ENCODE data around the gene PUM1. TPM values are rescaled to one million over a fixed set of nuclear protein-coding genes. Genes with fewer than 3 reads are reported as not detected.

Gene PUM1
- polyA plus RNA-seq, 3 donors, result 14.3 to 31.0 (median 20.8) TPM

GRCh38 chr1:31005617-31006166, 59.8 kb downstream of the PUM1 start:
- WGBS, 3 donors, result 85 to 93% (median 88%) methylated on average over 6 of the region's 6 CpGs
- H3K27ac ChIP-seq (ENCODE audit: low read depth, low read length), result no peak overlapping the region

GRCh38 chr1:31005198-31005597, 60.3 kb downstream of the PUM1 start:
- no peak overlapping the region for H3K27ac ChIP-seq (ENCODE audit: low read depth, low read length)
- 92 to 93% (median 93%) methylated on average over 3 of the region's 3 CpGs for WGBS, 3 donors

DNA sequence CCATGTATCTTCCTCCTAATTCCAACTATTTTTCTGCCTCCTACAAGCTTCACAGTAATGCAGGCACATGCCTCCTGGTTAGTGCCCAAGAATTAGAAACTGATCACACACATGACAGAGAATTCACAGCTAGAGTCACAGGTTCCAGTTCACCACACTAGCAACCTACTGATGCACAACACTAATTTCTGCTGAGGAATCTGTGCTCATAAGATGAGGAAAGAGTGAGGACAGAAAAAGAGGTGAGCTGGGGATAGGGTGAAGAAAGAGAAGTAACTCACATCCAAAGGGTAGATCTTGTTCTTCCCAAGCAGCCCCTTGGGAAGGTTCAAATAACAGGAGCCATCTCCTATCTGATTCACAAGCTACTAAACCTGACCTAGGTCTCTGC, 61.3 kb downstream of the PUM1 start:
- H3K27ac ChIP-seq (ENCODE audit: low read depth, low read length), result no peak overlapping the region

DNA sequence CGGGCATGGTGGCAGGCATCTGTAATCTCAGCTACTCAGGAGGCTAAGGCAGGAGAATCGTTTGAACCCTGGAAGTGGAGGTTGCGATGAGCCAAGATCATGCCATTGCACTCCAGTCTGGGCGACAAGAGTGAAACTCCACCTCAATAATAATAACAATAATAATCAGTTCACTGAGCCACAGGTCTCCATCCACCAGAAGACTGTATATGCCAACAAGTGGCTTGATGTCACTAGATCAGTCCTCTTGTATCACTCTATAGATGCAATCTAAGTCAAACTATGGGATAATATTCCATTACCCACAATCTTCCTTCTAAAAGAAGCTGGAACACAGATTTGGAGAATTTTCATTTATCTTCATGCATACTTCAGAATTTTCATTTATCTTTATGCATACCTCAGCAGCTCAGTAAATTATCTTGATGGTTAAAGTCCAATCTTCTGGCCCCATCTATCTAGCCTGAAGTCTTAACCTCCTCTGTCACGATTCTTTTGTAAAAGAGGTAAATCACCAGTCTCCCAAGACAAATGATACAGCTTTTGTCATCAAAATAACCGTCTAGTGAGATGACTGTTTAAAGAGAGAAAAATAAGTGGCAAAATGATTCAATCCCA, 61.8 kb downstream of the PUM1 start:
- 85 to 88% (median 85%) methylated on average over 6 of the region's 6 CpGs for WGBS, 3 donors
- H3K27ac ChIP-seq (ENCODE audit: low read depth, low read length), result no peak overlapping the region

DNA sequence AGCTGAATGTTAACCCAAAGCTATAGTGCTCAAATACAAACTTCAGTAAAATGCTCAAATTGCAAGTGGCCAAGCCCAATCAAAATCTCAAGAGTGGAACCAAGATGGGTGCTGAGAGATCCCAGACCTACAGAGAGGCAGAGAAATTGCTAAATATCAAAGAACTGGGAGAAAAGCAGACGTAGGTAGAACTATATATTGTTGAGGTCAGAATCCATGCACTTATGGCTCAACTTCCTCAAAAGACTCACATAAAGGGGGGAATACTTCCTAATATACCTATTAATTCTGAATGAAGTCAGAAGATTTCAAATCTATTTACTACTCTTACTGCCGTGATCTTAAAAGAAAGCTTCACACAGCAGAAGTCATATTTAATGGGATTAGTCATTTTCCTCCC, 65.2 kb downstream of the PUM1 start:
- no peak overlapping the region for H3K27ac ChIP-seq (ENCODE audit: low read depth, low read length)
- 57 to 97% (median 72%) methylated on average over 2 of the region's 2 CpGs for WGBS, 3 donors

DNA sequence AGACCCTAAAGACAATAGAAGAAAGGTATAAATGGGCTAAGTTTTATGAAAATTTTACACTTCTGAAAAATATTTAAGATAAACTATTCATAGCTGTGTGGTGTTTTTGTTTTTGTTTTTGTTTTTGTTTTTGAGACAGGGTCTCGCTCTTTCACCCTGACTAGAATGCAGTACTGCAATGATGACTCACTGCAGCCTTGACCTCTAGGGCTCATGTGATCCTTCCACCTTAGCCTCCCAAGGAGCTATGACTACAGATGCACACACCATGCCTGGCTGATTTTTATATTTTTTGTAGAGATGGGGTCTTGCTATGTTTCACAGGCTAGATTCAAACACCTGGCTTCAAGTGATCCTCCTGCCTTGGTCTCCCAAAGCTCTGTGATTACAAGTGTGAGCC, 66.6 kb downstream of the PUM1 start:
- H3K27ac ChIP-seq (ENCODE audit: low read depth, low read length), result no peak overlapping the region
- 92 to 100% (median 100%) methylated on average over 1 of the region's 1 CpG for WGBS, 3 donors

DNA sequence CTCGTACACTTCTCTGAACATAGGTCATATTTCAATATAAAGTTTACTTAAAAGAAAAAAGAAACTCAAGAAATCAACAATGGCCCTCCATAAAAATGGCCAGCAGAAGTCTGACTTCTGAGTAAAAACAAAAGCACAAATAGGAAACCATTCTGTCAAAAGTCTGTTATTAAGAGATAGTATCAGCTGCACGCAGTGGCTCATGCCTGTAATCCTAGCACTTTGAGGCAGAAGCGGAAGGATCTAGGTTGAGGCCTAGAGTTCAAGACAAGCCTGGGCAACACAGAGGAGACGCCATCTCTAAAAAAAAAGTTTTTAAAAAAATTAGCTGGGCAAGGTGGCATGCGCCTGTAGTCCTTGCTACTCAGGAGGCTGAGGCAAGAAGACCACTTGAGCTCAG, 67.3 kb downstream of the PUM1 start:
- no peak overlapping the region for H3K27ac ChIP-seq (ENCODE audit: low read depth, low read length)
- WGBS, 3 donors, result 95 to 100% (median 95%) methylated on average over 5 of the region's 5 CpGs

- H3K27ac ChIP-seq (ENCODE audit: low read depth, low read length), result no peak overlapping the region
- 93 to 94% (median 94%) methylated on average over 9 of the region's 9 CpGs for WGBS, 3 donors
Observed at GRCh38 chr1:30997463-30998057, 68.0 kb downstream of the PUM1 start.

DNA sequence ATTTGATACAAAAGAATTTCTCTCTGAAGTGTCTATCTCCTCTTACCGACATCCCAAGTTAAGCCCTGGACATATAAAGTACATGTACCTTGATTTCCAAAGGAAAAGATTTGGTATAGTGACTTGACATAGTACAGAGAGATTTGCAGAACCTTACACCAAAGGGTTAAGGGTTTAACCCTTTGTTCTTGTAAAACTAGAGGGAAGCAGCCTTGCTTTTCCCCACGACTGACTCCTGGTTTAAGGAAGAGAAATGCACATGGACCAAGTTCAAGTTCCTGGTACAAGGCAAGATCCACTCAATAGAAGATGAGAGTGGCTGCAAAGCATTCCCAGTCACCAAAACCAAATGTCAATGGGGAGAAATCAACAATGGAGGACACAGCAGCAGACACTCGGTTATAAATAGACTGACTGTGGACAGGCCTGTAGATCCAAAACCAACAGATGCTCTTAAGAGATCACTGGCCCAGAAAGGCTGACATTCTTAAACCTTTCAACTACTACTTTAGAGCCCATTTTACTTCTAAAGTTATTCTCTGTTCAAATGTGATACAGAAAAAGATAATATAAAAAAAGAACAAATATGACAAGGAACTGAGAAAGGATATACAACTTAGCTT, 69.4 kb downstream of the PUM1 start:
- no peak overlapping the region for H3K27ac ChIP-seq (ENCODE audit: low read depth, low read length)
- WGBS, 3 donors, result 62 to 66% (median 64%) methylated on average over 3 of the region's 3 CpGs

- no peak overlapping the region for H3K27ac ChIP-seq (ENCODE audit: low read depth, low read length)
Observed at GRCh38 chr1:30991862-30992606, 73.5 kb downstream of the PUM1 start.

DNA sequence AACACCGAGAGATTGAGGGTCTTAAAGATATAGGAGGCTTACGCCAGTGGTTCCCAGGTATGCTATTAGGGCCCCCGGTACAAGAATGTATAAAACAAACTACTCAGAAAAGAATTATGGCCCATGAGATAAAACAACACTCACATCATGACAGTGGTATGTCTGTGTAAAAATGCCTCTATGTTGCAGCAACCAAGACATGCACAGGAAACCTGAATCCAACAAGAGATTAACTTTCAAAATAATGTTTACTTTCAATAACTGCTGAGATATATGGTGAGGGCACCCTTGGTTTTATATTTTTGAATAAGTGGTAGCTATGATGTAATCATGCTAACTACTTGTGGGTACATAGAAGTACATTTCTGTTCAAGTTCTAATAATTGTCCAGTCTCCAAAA, 74.9 kb downstream of the PUM1 start:
- WGBS, 3 donors, result 78 to 87% (median 78%) methylated on average over 3 of the region's 3 CpGs
- H3K27ac ChIP-seq (ENCODE audit: low read depth, low read length), result no peak overlapping the region

More at GRCh38 chr1:30991862-30992606, 73.5 kb downstream of the PUM1 start:
- 51 to 63% (median 62%) methylated on average over 6 of the region's 6 CpGs for WGBS, 3 donors

DNA sequence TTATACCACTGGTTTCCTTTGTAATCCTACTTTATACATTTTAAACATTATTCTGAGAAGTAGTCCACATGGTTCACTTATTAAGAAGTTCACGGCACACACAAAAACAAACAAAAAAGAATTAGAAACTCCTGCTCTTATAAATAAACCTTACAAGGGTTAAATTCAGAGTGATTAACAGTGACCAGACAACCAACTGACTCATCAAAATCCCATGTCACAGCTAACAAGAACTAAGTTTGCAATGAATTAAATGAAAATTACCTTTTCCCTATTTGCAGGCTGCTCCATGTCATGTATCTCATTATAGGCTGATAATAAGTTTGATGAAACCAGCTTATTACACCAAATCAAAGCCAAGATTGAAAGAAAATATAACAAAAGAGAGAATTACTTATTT, 77.5 kb downstream of the PUM1 start:
- WGBS, 3 donors, result 67 to 99% (median 82%) methylated on average over 1 of the region's 1 CpG
- no peak overlapping the region for H3K27ac ChIP-seq (ENCODE audit: low read depth, low read length)

GRCh38 chr1:30986755-30987154, 78.8 kb downstream of the PUM1 start:
- WGBS, 3 donors, result 50 to 69% (median 54%) methylated on average over 3 of the region's 3 CpGs
- H3K27ac ChIP-seq (ENCODE audit: low read depth, low read length), result no peak overlapping the region

GRCh38 chr1:30984991-30985503, 80.5 kb downstream of the PUM1 start:
- H3K27ac ChIP-seq (ENCODE audit: low read depth, low read length), result no peak overlapping the region
- WGBS, 3 donors, result 92 to 95% (median 93%) methylated on average over 4 of the region's 4 CpGs

- 65 to 73% (median 70%) methylated on average over 4 of the region's 4 CpGs for WGBS, 3 donors
- H3K27ac ChIP-seq (ENCODE audit: low read depth, low read length), result no peak overlapping the region
Observed at GRCh38 chr1:30984165-30984889, 81.2 kb downstream of the PUM1 start.

- WGBS, 3 donors, result 43 to 83% (median 48%) methylated on average over 1 of the region's 1 CpG
- H3K27ac ChIP-seq (ENCODE audit: low read depth, low read length), result no peak overlapping the region
Observed at GRCh38 chr1:30982937-30983336, 82.6 kb downstream of the PUM1 start.

DNA sequence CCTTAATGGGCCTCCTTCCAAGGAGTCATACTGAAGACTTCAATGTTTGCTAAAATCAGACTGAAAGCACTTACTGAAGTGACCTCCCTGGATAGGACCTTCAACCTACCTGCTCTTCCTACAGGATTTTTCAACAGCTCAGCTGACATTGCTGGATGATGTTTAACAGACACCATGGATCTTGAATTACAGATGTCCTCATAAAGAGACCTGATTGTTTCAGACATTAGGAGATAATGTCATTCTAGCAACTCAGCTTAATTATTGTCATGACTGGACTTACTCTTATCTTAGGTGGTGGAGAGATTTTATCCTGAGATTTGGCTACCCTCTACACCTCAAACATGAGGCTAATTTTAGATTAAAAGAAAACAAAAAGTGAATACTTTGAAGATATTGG, 83.1 kb downstream of the PUM1 start:
- H3K27ac ChIP-seq (ENCODE audit: low read depth, low read length), result no peak overlapping the region

GRCh38 chr1:30981172-30981571, 84.3 kb downstream of the PUM1 start:
- H3K27ac ChIP-seq (ENCODE audit: low read depth, low read length), result no peak overlapping the region
- 80 to 94% (median 81%) methylated on average over 6 of the region's 6 CpGs for WGBS, 3 donors
